GM21619 (cell line): ENCODE results near the gene DGKK.
"Not testable (repeated sequence)": the region's sequence is repeated elsewhere in the genome, so short reads cannot be mapped to it uniquely, and the experiment has no call there.

Experiments used
- ATAC-seq: cut with Tn5 transposase; IDR thresholded peaks from one replicate; pipeline ENCODE4 v1.9.1; 2021; ENCODE audit not compliant: unreplicated experiment

DGKK gene

GRCh38 chrX:50430917-50431575 is 39.6 kb downstream of the DGKK start:
- no peak for ATAC-seq

- no peak for ATAC-seq
Measured at GRCh38 chrX:50428174-50428573, 42.5 kb downstream of the DGKK start.

- no peak for ATAC-seq
Measured at GRCh38 chrX:50407976-50408375, 62.6 kb downstream of the DGKK start.

GRCh38 chrX:50403903-50404302 is 66.7 kb downstream of the DGKK start:
- ATAC-seq, result no peak

GRCh38 chrX:50402886-50403285 is 67.7 kb downstream of the DGKK start:
- ATAC-seq, result no peak

GRCh38 chrX:50393902-50394301 is 76.7 kb downstream of the DGKK start:
- no peak for ATAC-seq

- no peak for ATAC-seq
Measured at GRCh38 chrX:50386520-50386919, 84.1 kb downstream of the DGKK start.

GRCh38 chrX:50381729-50382415 is 88.8 kb downstream of the DGKK start:
- ATAC-seq, result no peak

- ATAC-seq, result no peak
Measured at GRCh38 chrX:50375481-50376267, 95.0 kb downstream of the DGKK start.

- no peak for ATAC-seq
Measured at GRCh38 chrX:50372966-50373365, 97.7 kb downstream of the DGKK start.

GRCh38 chrX:50343917-50344316 is 126.7 kb downstream of the DGKK start:
- ATAC-seq, result no peak

- no peak for ATAC-seq
Measured at GRCh38 chrX:50333308-50333707, 137.3 kb downstream of the DGKK start.

GRCh38 chrX:50332668-50333067 is 138.0 kb downstream of the DGKK start:
- ATAC-seq, result not testable (repeated sequence)

- no peak for ATAC-seq
Measured at GRCh38 chrX:50327235-50327634, 143.4 kb downstream of the DGKK start.
